CD4-positive, alpha-beta T cell (primary cell): Measurements from ENCODE around the gene KLHL2. TPM values are rescaled to one million over a fixed set of nuclear protein-coding genes. Genes with fewer than 3 reads are reported as not detected.
A peak's percentile ranks its signal among the peaks of the same experiment; 100 is the strongest.
"Not testable (repeated sequence)": the region's sequence is repeated elsewhere in the genome, so short reads cannot be mapped to it uniquely, and the experiment has no call there.

ENCODE experiments used
- ATAC-seq: fragments of 200-7000 bp; cut with Tn5 transposase; one replicate; pipeline ENCODE4 v1.10.0; 2022; ENCODE audit warnings: mild to moderate bottlenecking; ENCODE audit not compliant: poor library complexity
- CTCF ChIA-PET: fragments of 350-600 bp; sonication (Branson Sonifier 250); formaldehyde crosslinking; loops from one replicate; lab custom pipeline; 2021; ENCODE audit warnings: antibody characterized with exemption, inconsistent platforms; lab: Charles Lee
- POLR2A ChIA-PET: fragments of 350-600 bp; sonication (Branson Sonifier 250); formaldehyde crosslinking; loops from one replicate; lab custom pipeline; 2021; ENCODE audit warnings: antibody characterized with exemption, inconsistent platforms; lab: Charles Lee
- DNase-seq, 14 experiments: peaks; one replicate each; pipeline ENCODE4 v3.0.0-alpha.2; 2013 to 2020; ENCODE audit warnings: mixed read lengths in 2 of 14
- H3K27ac ChIP-seq, 2 donors: one replicate each; pipeline versions ENCODE4 v1.5.1 to v1.7.0; 2013; ENCODE audit warnings: low read length in 2 of 2, low read depth in 1 of 2, mild to moderate bottlenecking in 1 of 2
- H3K27me3 ChIP-seq, 2 experiments: 1 replicate in 1 of 2; 2 replicates in 1 of 2; pipeline versions ENCODE4 v1.6.1 to v1.7.0; 2013; ENCODE audit warnings: low read length in 2 of 2, control low read depth in 1 of 2, mild to moderate bottlenecking in 1 of 2, moderate library complexity in 1 of 2; ENCODE audit not compliant: insufficient read depth in 2 of 2, control insufficient read depth in 1 of 2
- H3K36me3 ChIP-seq: one replicate; pipeline ENCODE4 v1.6.1; 2013; ENCODE audit warnings: low read length, control low read depth; ENCODE audit not compliant: insufficient read depth
- H3K4me1 ChIP-seq: one replicate; pipeline ENCODE4 v1.6.1; 2013; ENCODE audit warnings: low read length, control low read depth; ENCODE audit not compliant: insufficient read depth
- H3K4me3 ChIP-seq: one replicate; pipeline ENCODE4 v1.5.1; 2013; ENCODE audit warnings: mild to moderate bottlenecking, low read length, moderate library complexity
- H3K9me3 ChIP-seq, 2 experiments: 1 replicate in 1 of 2; 2 replicates in 1 of 2; pipeline versions ENCODE4 v1.6.1 to v1.7.0; 2013; ENCODE audit warnings: low read length in 2 of 2, mild to moderate bottlenecking in 2 of 2, control low read depth in 1 of 2, moderate library complexity in 1 of 2; ENCODE audit not compliant: control insufficient read depth in 1 of 2, insufficient read depth in 1 of 2
- H3K27ac Mint-ChIP-seq: one replicate; pipeline ENCODE4 v1.8.0; 2020; ENCODE audit warnings: mixed read lengths
- H3K27me3 Mint-ChIP-seq: one replicate; pipeline ENCODE4 v1.8.0; 2021; ENCODE audit warnings: mixed read lengths
- H3K36me3 Mint-ChIP-seq: one replicate; pipeline ENCODE4 v1.8.0; 2021; ENCODE audit warnings: low read depth, mixed read lengths
- H3K4me1 Mint-ChIP-seq: one replicate; pipeline ENCODE4 v1.8.0; 2021; ENCODE audit warnings: low read depth, mixed read lengths
- H3K4me3 Mint-ChIP-seq: one replicate; pipeline ENCODE4 v1.8.0; 2020; ENCODE audit warnings: mild to moderate bottlenecking, mixed read lengths
- H3K9me3 Mint-ChIP-seq: one replicate; pipeline ENCODE4 v1.8.0; 2020; ENCODE audit warnings: mixed read lengths
- CTCF ChIP-seq: fragments of 200-600 bp; IDR thresholded peaks from one replicate; pipeline ENCODE4 v1.8.0; 2022; ENCODE audit warnings: antibody characterized with exemption, mild to moderate bottlenecking
- intact Hi-C, 2 experiments: fragments of 100-400 bp; cut with DNase I in 1 of 2; cut with micrococcal nuclease in 1 of 2; formaldehyde crosslinking; loops; one replicate each; pipeline versions ENCODE4 v1.15.1 to v1.9.0; 2023 to 2025; cut with DNase I, micrococcal nuclease
- polyA plus RNA-seq, 2 donors: library from polyadenylated mRNA; unstranded; fragments of 120-200 nt; gene quantifications; one replicate each; pipeline ENCODE4 v1.2.1, GENCODE V29; 2013
- total RNA-seq, 174 experiments: library from RNA in 2 of 174; stranded (reverse) in 2 of 174; gene quantifications; one replicate each; pipeline ENCODE4 v1.2.3 and lab custom pipeline; 2021 to 2026

Gene KLHL2
- total RNA-seq = 10 to 100 TPM; 19.9 to 20.0 TPM
- polyA plus RNA-seq (2013, experiment 1 of 2) = 16.6 TPM
- polyA plus RNA-seq (2013, experiment 2 of 2) = 15.3 TPM
- total RNA-seq (lab: John Stamatoyannopoulos, UW) = 20.6 to 121 (median 40.5) reads per million in 172 experiments

- no peaks in the 10 kb centered on the region for H3K36me3 ChIP-seq
- ChIA-PET POLR2A (interaction anchor here (2.4 kb wide), 1 partner anchor 120 kb away, joined by 17 read pairs; the partner anchor contains the start of gene MSMO1), CTCF (interaction anchor here (1.4 to 3.0 kb wide), 2 partner anchors 77 to 95 kb away, joined by 3 to 8 read pairs; partner anchors contain the start of gene TMEM192)
- Mint-ChIP-seq H3K9me3 (no peaks in the 10 kb centered on the region), H3K4me3 (peak within 1 kb of the TSS; percentile 97), H3K4me1 (peaks cover 66% of the 10 kb centered on the region), H3K27me3 (no peaks in the 10 kb centered on the region), H3K36me3 (peaks cover 6% of the 10 kb centered on the region), H3K27ac (peak within 1 kb of the TSS; percentile 75)
- H3K4me3 ChIP-seq = peak within 1 kb of the TSS; percentile 88
- intact Hi-C loops = loop anchor here (2.0 to 10.0 kb wide), 4 partner anchors 47 to 119 kb away; partner anchors contain the start of gene MSMO1 (in 1 of the 2)
- H3K27me3 ChIP-seq = no peaks in the 10 kb centered on the region
- H3K27ac ChIP-seq = peak within 1 kb of the TSS in 1 of 2 donors; percentile 13
- TF ChIP-seq CTCF = no peak
- ATAC-seq = peak; percentile 78
- H3K9me3 ChIP-seq = no peaks in the 10 kb centered on the region
- H3K4me1 ChIP-seq = peaks cover 37% of the 10 kb centered on the region
- DNase-seq = peak; percentile 32 to 88 (median 66)
These were observed at the start of gene KLHL2 for GRCh38 chr4:165207431-165208220. Gene KLHL2 (plus strand): TSS chr4:165207561. CDS start chr4:165207877, 316 bp downstream.

- Mint-ChIP-seq H3K9me3 (no peaks in the 10 kb centered on the region), H3K27me3 (peaks cover 11% of the 10 kb centered on the region), H3K27ac (no peak overlapping the region), H3K4me1 (no peaks in the 10 kb centered on the region), H3K36me3 (no peaks in the 10 kb centered on the region), H3K4me3 (no peak overlapping the region)
- DNase-seq (no peak), ATAC-seq (no peak)
- no peak overlapping the region for H3K27ac ChIP-seq
- no peaks in the 10 kb centered on the region for H3K36me3 ChIP-seq
- H3K4me3 ChIP-seq = no peak overlapping the region
- ChIA-PET CTCF (no interaction called here), POLR2A (no interaction called here)
- no peak for TF ChIP-seq CTCF
- H3K9me3 ChIP-seq = peaks cover 0 to 4% of the 10 kb centered on the region in 2 experiments
- no peaks in the 10 kb centered on the region for H3K4me1 ChIP-seq
- H3K27me3 ChIP-seq = no peaks in the 10 kb centered on the region
- intact Hi-C loops = no loop called here
These were observed 48.6 kb upstream of the KLHL2 start for GRCh38 chr4:165158762-165159161.

- Mint-ChIP-seq H3K36me3 (no peaks in the 10 kb centered on the region), H3K4me1 (no peaks in the 10 kb centered on the region), H3K27me3 (peaks cover 8% of the 10 kb centered on the region), H3K9me3 (peaks cover 3% of the 10 kb centered on the region), H3K27ac (no peak overlapping the region), H3K4me3 (no peak overlapping the region)
- no peak overlapping the region for H3K4me3 ChIP-seq
- peaks cover 0 to 2% of the 10 kb centered on the region in 2 experiments for H3K27me3 ChIP-seq
- ATAC-seq = no peak
- TF ChIP-seq CTCF = no peak
- no peaks in the 10 kb centered on the region for H3K9me3 ChIP-seq
- DNase-seq = no peak
- intact Hi-C loops = no loop called here
- ChIA-PET CTCF (no interaction called here), POLR2A (no interaction called here)
- H3K27ac ChIP-seq = no peak overlapping the region
- H3K4me1 ChIP-seq = no peaks in the 10 kb centered on the region
- no peaks in the 10 kb centered on the region for H3K36me3 ChIP-seq
These were observed 43.1 kb upstream of the KLHL2 start for GRCh38 chr4:165164257-165164656.

GRCh38 chr4:165166872-165167271 is 40.5 kb upstream of the KLHL2 start:
- H3K4me3 ChIP-seq, H3K27me3 ChIP-seq, H3K36me3 ChIP-seq, H3K4me3 Mint-ChIP-seq, CTCF ChIA-PET, H3K9me3 Mint-ChIP-seq, H3K27me3 Mint-ChIP-seq, H3K9me3 ChIP-seq, POLR2A ChIA-PET, H3K36me3 Mint-ChIP-seq, H3K27ac Mint-ChIP-seq, H3K4me1 Mint-ChIP-seq, H3K4me1 ChIP-seq, DNase-seq, ATAC-seq, H3K27ac ChIP-seq, intact Hi-C loops: not testable (repeated sequence)
